NK-92 treated with Interleukin-12 subunit alpha and Interleukin-12 subunit beta, amount 100 ng/mL, for 24 hours (cell line): ENCODE data around the gene CLMP.
"Not testable (repeated sequence)": the region's sequence is repeated elsewhere in the genome, so short reads cannot be mapped to it uniquely, and the experiment has no call there.

Source experiments
- DNase-seq: peaks from one replicate; lab custom pipeline; 2025; lab: John Stamatoyannopoulos, UW

CLMP gene

GRCh38 chr11:123217897-123218296, 22.8 kb upstream of the CLMP start:
- DNase-seq: no peak

- DNase-seq: no peak
Observed at GRCh38 chr11:123216249-123216648, 21.2 kb upstream of the CLMP start.

GRCh38 chr11:123214940-123215339, 19.9 kb upstream of the CLMP start:
- DNase-seq: no peak

GRCh38 chr11:123214396-123214795, 19.3 kb upstream of the CLMP start:
- no peak for DNase-seq

GRCh38 chr11:123213307-123213771, 18.3 kb upstream of the CLMP start:
- no peak for DNase-seq

GRCh38 chr11:123212406-123212805, 17.4 kb upstream of the CLMP start:
- no peak for DNase-seq

- DNase-seq: no peak
Observed at GRCh38 chr11:123211981-123212380, 16.9 kb upstream of the CLMP start.

GRCh38 chr11:123211149-123211852, 16.3 kb upstream of the CLMP start:
- DNase-seq: no peak

- no peak for DNase-seq
Observed at GRCh38 chr11:123209591-123209990, 14.5 kb upstream of the CLMP start.

- DNase-seq: no peak
Observed at GRCh38 chr11:123206791-123207434, 11.9 kb upstream of the CLMP start.

- DNase-seq: not testable (repeated sequence)
Observed at GRCh38 chr11:123206055-123206454, 11.0 kb upstream of the CLMP start.

- no peak for DNase-seq
Observed at GRCh38 chr11:123203934-123204333, 8.9 kb upstream of the CLMP start.

GRCh38 chr11:123203471-123203870, 8.4 kb upstream of the CLMP start:
- DNase-seq: no peak

GRCh38 chr11:123202155-123203151, 7.4 kb upstream of the CLMP start:
- no peak for DNase-seq

- DNase-seq: no peak
Observed at GRCh38 chr11:123200264-123200663, 5.2 kb upstream of the CLMP start.

GRCh38 chr11:123197711-123198110, 2.7 kb upstream of the CLMP start:
- no peak for DNase-seq

GRCh38 chr11:123196060-123196714, 1.1 kb upstream of the CLMP start:
- DNase-seq: no peak

- DNase-seq: no peak
Observed at GRCh38 chr11:123194337-123195187, 486 bp downstream of the CLMP start.

GRCh38 chr11:123193742-123194141, 1.3 kb downstream of the CLMP start:
- no peak for DNase-seq

GRCh38 chr11:123191939-123192338, 3.1 kb downstream of the CLMP start:
- DNase-seq: no peak

- DNase-seq: no peak
Observed at GRCh38 chr11:123190518-123190917, 4.5 kb downstream of the CLMP start.
